ENCODE results near the gene HOXB3.

HOXB3 gene

DNA sequence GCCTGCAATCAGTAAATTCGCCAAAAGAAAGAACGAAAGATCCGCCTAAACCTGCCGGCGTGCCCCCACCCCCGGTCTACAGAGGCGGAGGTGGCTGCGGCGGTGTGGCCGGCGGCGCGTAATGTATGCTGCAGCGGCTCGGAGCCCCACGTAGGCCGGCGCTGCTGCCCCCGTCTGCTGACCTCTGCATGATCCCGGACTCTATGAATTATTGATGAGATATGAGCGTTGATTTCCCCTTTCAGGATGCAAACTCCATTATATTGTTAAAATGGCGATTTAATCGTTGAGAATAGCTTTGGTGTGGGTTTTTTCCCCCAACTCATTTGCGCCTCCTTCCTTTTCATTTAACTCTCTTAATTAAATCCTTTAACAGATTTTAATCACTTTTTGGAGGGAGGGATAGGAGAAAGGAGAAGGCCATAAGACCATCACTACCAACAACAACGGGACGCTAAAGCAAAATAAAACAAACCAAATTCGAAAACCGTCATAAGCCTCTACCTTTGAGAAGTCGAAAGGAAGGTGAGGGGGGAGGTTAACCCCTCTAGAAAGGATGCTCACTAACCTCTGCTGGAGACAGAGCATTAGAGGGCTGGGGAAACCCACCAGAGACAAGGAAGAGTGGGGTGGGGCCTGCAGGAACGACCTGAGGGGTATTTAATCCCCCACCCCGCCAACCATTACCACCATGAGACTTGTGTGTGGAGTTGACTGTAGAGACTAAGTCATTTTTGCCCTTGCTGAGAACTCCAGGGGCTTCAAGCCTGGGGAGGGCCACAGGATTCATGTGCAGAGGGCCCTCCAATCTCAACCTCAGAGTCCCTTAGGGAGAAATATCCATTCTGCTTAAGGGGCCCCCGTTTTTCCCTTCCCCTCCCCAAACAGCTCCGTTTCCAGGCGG is 3.4 kb downstream of the HOXB3 start:
- DNase-seq (ENCODE audit: low read depth in 2 of 2): peak in 1 of 2 donors; percentile 29

DNA sequence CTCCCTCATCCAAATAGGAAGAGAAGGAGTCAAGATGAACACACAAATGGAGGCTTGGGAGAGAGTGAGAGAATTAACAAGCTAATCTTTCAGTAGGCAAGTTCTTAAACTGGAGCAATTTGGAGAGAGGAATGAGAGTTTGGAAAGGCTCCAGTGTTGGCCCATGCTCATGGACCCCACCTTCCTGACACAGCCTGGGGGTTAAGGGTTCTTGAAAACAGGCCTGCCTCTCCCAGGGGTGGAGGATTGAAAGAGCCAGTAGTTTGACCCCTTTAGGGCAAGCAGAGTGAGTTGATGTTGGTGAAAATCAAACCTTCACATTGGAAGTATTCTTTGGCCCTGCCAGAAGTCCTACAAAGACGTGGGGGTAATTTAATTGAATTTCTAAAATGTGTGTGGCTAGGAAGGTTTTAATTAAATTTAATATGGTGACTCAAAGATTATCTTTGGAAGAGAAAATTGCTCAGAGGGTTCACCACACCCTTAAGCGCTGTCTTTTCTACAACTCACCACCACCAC is 5.8 kb downstream of the HOXB3 start:
- no peak for DNase-seq (ENCODE audit: low read depth in 2 of 2)

GRCh38 chr17:48583708-48584222 is 6.3 kb downstream of the HOXB3 start:
- no peak for DNase-seq (ENCODE audit: low read depth in 2 of 2)

DNA sequence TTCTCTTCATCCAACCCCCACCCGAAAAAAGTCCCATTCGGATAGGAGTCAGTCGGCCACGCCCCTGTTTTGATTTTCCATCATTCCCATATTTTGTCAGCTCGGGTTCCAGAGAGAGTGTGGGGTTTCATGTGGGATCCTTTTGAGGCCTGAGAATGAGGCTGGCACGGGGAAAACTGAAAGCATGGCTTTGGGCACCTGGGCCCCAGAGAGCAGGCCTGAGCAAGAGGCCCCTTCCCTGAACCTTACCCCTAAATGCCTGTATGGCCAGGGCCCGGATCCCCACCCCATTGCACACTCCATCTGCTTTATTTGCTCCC is 7.3 kb downstream of the HOXB3 start:
- no peak for DNase-seq (ENCODE audit: low read depth in 2 of 2)

DNA sequence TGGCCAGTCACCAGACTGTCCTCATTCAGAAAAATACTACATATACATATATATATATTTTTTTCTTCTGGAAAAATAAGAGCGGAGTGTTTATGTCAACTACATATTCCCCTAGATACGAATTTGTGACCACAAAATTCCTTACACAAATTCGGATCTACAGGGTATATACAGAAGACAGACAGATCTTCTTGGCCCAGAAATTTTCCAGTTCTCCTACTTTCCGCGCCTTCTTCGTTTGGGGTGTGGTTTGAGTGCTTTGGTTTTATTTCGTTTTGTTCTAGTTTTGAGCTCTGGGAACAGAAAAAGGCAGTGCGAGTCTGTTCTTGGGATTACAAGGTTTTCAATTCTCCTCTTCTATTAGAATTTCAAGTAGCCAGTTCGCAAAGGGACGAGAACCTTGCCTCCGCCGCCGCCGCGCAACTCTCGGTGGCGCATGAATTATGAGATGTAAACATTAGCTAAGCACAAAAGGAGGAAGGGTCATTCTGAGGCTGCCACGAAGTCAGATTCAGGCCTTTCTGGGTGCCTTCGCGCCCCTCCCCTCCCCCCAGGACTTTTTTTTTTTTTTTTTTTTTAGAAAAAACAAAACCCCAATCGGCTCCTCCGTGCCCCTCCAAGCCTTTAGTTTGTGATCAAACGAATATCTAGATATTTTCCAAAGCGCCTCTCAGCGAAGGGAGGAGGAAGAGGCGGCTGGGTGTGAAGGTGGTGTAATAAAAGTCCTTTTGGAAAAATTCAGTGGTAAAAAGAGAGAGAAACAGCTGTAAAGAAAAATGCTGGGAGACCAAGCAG is 10.1 kb downstream of the HOXB3 start:
- DNase-seq (ENCODE audit: low read depth in 2 of 2): no peak

GRCh38 chr17:48579471-48579759 is 10.6 kb downstream of the HOXB3 start:
- no peak for DNase-seq (ENCODE audit: low read depth in 2 of 2)

GRCh38 chr17:48578616-48579470 is 11.2 kb downstream of the HOXB3 start:
- no peak for DNase-seq (ENCODE audit: low read depth in 2 of 2)

- DNase-seq (ENCODE audit: low read depth in 2 of 2): peak in 1 of 2 donors; percentile 49
Observed at GRCh38 chr17:48577946-48578615, 12.0 kb downstream of the HOXB3 start, which contains the start of gene HOXB4. Gene HOXB4 (minus strand): TSS chr17:48578350. CDS start chr17:48578319, 31 bp downstream.

DNA sequence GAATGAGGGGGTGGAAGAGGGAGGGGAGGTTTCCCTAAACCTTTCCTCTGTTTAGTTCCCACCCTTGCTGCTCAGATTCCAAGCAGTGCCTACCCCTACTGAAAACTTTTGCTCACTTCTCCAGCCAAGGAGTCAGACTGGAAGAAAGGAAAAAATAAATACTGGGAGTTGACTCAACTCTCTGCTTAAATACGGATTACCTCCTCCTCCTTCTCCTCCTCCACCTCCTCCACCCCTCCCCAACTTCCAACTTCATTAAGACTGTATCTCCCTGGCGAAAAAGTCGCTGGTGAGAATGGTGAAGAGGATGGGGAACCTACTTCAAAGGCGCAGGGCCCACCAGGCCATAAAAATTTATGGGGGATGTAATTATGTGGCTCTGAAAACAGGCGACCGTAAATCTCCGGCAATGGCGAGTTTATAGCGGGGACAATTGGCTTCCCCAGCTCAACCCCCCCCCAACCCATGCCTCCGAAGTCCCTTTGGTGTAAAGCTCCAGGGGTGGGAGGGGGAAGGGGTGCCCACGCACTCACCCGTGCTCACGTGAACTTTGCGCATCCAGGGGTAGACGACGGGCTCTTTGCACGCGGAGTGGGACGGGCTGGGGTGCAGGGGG is 12.6 kb downstream of the HOXB3 start:
- DNase-seq (ENCODE audit: low read depth in 2 of 2): no peak

- no peak for DNase-seq (ENCODE audit: low read depth in 2 of 2)
Observed at GRCh38 chr17:48576479-48577309, 13.3 kb downstream of the HOXB3 start.

- no peak for DNase-seq (ENCODE audit: low read depth in 2 of 2)
Observed at GRCh38 chr17:48575673-48576478, 14.2 kb downstream of the HOXB3 start.

DNA sequence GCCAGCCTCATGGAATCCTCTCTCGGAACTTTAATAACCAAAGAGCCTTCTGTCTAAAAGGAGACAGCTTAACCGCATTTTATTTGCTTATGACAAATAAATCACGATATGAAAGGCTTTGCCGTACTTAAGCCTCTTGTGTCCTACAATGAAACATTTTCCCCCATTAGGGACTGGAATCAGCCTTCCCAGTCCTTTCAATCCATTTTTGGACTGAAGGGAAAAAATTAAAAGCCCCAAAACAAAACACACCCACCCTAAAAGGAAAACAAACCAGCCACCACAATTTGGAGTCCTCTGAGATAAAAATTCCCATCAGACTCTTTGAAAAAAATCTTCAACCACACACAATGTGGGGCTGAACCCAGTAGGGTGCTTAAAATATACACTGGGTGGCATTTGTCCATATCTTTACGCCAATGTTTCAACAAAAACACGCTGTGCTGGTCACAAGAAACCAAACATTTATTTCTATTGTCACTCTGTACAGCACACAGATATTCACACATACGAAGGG is 14.9 kb downstream of the HOXB3 start:
- no peak for DNase-seq (ENCODE audit: low read depth in 2 of 2)

GRCh38 chr17:48574505-48575065 is 15.5 kb downstream of the HOXB3 start:
- no peak for DNase-seq (ENCODE audit: low read depth in 2 of 2)

- no peak for DNase-seq (ENCODE audit: low read depth in 2 of 2)
Observed at GRCh38 chr17:48571826-48572417, 18.1 kb downstream of the HOXB3 start.

GRCh38 chr17:48571024-48571818 is 18.8 kb downstream of the HOXB3 start:
- DNase-seq (ENCODE audit: low read depth in 2 of 2): no peak

DNA sequence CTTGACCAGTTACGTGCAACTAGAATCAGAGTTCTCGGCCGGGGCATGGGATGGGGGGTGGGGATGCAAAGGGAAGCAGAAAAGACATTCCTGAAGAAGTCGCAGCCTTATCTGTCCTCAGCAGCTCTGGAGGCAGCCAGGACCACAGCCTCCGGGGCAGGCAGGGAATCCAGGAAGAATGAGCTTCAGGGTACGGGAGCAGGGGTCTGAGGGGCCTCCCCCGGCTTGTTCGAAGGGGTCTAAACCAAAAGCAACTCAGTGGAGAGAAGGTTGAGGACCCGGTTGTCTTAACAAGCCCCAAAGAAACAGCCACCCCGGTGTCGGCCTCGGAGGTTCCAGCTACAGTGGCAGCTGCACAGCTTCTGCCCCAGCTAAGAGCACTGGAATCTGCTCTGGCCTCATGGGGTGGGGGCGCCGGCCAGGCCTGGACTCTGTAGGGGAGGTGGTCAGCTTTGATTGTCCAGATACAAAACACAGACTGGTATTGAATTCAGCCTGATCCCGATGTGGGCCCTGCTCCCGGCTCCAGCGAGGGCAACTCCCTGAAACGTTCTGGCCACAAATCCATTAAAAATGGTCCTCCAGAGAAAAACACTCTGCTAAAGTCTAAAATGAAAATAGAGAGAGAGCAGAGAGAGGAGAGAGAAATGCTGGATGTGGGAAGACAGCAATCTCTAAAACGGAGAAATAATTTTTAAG is 19.6 kb downstream of the HOXB3 start:
- no peak for DNase-seq (ENCODE audit: low read depth in 2 of 2)
